ENCODE data around the gene SLC35E4. TPM values are rescaled to one million over a fixed set of nuclear protein-coding genes. Genes with fewer than 3 reads are reported as not detected.

The SLC35E4 gene
- total and polyA plus RNA-seq, 7 experiments from 2014 or later = 0.85 to 5.2 (median 2.3) TPM

DNA sequence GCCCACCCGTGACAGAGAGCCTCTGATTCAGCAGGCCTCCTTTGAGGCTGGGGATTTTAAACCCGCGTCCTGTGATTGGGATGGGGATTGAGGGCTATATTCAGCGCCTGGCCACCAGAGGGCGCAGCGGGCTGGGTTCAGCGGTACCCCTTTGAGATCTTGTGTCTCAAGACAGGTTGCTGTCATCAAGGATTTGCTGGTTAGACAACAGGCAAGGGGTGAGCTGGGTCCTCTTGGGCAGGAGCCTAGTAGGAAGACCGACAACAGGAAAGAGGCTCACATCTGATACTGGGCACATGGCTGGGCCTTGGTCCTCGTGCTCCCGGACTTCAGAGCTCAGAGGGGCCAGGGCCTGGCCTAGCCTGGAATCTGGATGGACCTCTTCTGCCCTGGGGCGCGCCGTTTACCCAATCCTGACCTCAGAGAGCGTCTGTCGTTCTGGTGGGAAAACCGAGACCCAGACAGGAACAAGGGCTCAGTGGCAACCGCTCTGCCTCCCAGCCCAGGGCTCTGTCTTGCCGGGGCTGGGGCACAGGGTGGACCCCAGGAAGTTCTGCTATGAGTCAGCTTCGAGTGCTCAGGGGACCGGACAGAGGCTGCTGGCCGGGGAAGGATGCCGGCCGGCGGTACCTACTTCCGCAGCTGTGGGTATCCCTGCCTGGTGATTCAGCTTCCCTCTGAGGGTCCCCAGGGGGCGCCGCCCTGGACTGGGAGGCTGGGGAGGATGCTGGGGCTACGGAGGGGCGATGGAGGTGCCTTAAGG, 929 bp upstream of the SLC35E4 start:
- Mint-ChIP-seq H3K36me3 (peaks cover 0 to 6% (median 4%) of the 10 kb centered on the region in 5 donors), H3K9me3 (peaks cover 0 to 4% (median 0%) of the 10 kb centered on the region in 11 donors), H3K4me3 (peak overlapping the region; percentile 77 to 92 (median 83)), H3K4me1 (peaks cover 13 to 25% (median 23%) of the 10 kb centered on the region in 7 donors), H3K27ac (peak overlapping the region; percentile 75 to 93 (median 85)), H3K27me3 (no peaks in the 10 kb centered on the region)
- Histone ChIP-seq H3K36me3 (ENCODE audit: control insufficient read depth in 2 of 3, insufficient read depth in 3 of 3, low read length in 3 of 3) (no peaks in the 10 kb centered on the region), H3K27ac (ENCODE audit: low read depth, low read length) (peak overlapping the region; percentile 70), H3K9me3 (ENCODE audit: control insufficient read depth in 2 of 3, low read length in 3 of 3) (no peaks in the 10 kb centered on the region), H3K4me3 (ENCODE audit: low read length) (peak overlapping the region; percentile 77), H3K4me1 (ENCODE audit: control insufficient read depth in 2 of 2, insufficient read depth in 2 of 2, low read length in 2 of 2) (peaks cover 18 to 27% of the 10 kb centered on the region in 2 donors), H3K27me3 (ENCODE audit: control insufficient read depth in 2 of 2, insufficient read depth in 2 of 2, low read length in 2 of 2) (no peaks in the 10 kb centered on the region)
- intact Hi-C loops (cut with micrococcal nuclease) = loop anchor here (1.0 to 5.0 kb wide), 15 partner anchors 14 to 597 kb away; partner anchors contain the start of genes DUSP18 (in 2 of the 2), OSBP2 (in 1 of the 2), SELENOM (in 1 of the 2) and TUG1 (in 1 of the 2)
- ChIA-PET POLR2A (interaction anchor here (0.6 to 2.9 kb wide), 17 partner anchors 14 to 988 kb away, joined by 3 to 14 read pairs (median 4); partner anchors contain the start of genes DUSP18, OSBP2, SMTN and TCN2), CTCF (interaction anchor here (0.6 to 4.3 kb wide), 18 partner anchors 16 to 597 kb away, joined by 3 to 56 read pairs (median 3); partner anchors contain the start of genes DUSP18, MORC2, PES1 and TUG1)
- DNase-seq (peak; percentile 79 to 91 (median 88)), ATAC-seq (peak; percentile 76)

DNA sequence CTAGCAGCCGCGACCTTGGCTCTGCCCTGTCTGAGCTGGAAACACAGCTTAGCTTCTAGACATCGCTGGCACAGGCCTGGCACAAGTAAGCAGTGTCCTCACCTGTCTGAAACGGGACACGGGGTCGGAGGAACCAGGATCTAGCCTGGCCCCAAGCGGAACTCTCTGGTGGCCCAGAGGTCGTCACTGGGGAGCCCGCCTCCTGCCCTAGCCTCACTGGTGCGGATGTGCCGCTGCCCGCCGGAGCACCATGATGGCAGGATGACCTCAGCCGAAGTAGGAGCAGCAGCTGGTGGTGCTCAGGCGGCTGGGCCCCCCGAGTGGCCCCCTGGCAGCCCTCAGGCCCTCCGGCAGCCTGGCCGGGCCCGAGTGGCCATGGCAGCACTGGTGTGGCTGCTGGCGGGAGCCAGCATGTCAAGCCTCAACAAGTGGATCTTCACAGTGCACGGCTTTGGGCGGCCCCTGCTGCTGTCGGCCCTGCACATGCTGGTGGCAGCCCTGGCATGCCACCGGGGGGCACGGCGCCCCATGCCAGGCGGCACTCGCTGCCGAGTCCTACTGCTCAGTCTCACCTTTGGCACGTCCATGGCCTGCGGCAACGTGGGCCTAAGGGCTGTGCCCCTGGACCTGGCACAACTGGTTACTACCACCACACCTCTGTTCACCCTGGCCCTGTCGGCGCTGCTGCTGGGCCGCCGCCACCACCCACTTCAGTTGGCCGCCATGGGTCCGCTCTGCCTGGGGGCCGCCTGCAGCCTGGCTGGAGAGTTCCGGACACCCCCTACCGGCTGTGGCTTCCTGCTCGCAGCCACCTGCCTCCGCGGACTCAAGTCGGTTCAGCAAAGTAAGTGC, 871 bp downstream of the SLC35E4 start:
- Mint-ChIP-seq H3K27me3 (no peaks in the 10 kb centered on the region), H3K4me1 (peaks cover 13 to 25% (median 24%) of the 10 kb centered on the region in 7 donors), H3K27ac (peak overlapping the region in 8 of 9 donors; percentile 54 to 90 (median 84)), H3K4me3 (peak overlapping the region; percentile 82 to 92 (median 87)), H3K9me3 (peaks cover 0 to 4% (median 0%) of the 10 kb centered on the region in 11 donors), H3K36me3 (peaks cover 0 to 8% (median 4%) of the 10 kb centered on the region in 5 donors)
- H3K36me3 ChIP-seq (ENCODE audit: control insufficient read depth in 2 of 3, insufficient read depth in 3 of 3, low read length in 3 of 3) = no peaks in the 10 kb centered on the region
- peak overlapping the region; percentile 62 for H3K4me3 ChIP-seq (ENCODE audit: low read length)
- no peaks in the 10 kb centered on the region for H3K27me3 ChIP-seq (ENCODE audit: control insufficient read depth in 2 of 2, insufficient read depth in 2 of 2, low read length in 2 of 2)
- ChIA-PET POLR2A (interaction anchor here (0.9 to 2.9 kb wide), 3 partner anchors 30 to 333 kb away, joined by 3 to 14 read pairs (median 4); partner anchors contain the start of gene TUG1), CTCF (interaction anchor here (0.5 to 4.3 kb wide), 5 partner anchors 14 to 283 kb away, joined by 3 to 56 read pairs (median 3); no protein-coding TSS in a partner anchor)
- H3K27ac ChIP-seq (ENCODE audit: low read depth, low read length) = peak overlapping the region; percentile 67
- ATAC-seq = no peak
- H3K4me1 ChIP-seq (ENCODE audit: control insufficient read depth in 2 of 2, insufficient read depth in 2 of 2, low read length in 2 of 2) = peaks cover 18 to 27% of the 10 kb centered on the region in 2 donors
- H3K9me3 ChIP-seq (ENCODE audit: control insufficient read depth in 2 of 3, low read length in 3 of 3) = no peaks in the 10 kb centered on the region
- intact Hi-C loops (cut with micrococcal nuclease) = no loop called here
- DNase-seq = peak in 7 of 9 donors; percentile 7 to 37 (median 19)

DNA sequence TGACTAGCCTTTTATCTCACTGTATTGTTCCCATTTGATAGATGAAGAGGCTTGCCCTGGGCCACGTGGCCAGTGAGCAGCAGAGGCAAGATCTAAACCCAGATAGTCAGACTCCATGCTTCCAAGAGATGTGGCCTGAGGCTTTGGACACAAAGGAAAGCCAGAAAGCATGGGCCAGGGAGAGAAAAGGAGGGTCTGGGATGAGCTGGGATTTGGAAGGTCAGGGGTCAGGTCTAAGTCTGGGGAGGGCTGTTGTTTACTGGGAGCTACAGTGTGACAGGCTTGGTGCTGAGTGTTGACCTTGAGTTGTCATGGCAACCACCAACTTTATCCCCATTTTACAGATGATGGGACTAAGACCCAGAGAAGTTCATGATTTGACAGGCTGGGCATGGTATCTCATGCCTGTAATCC, 2.1 kb downstream of the SLC35E4 start:
- Mint-ChIP-seq H3K36me3 (peaks cover 0 to 8% (median 4%) of the 10 kb centered on the region in 5 donors), H3K9me3 (peaks cover 0 to 4% (median 0%) of the 10 kb centered on the region in 11 donors), H3K27ac (peak overlapping the region in 2 of 9 donors; percentile 39 to 61), H3K4me3 (peak overlapping the region in 9 of 10 donors; percentile 37 to 82 (median 57)), H3K27me3 (no peaks in the 10 kb centered on the region), H3K4me1 (peaks cover 13 to 25% (median 24%) of the 10 kb centered on the region in 7 donors)
- ChIA-PET CTCF (interaction anchor here (0.7 kb wide), 2 partner anchors 10 to 132 kb away, joined by 3 to 6 read pairs; no protein-coding TSS in a partner anchor), POLR2A (interaction anchor here (1.4 kb wide), 1 partner anchor 30 kb away, joined by 5 read pairs; the partner anchor contains the start of gene DUSP18)
- intact Hi-C loops (cut with micrococcal nuclease) = no loop called here
- Histone ChIP-seq H3K36me3 (ENCODE audit: control insufficient read depth in 2 of 3, insufficient read depth in 3 of 3, low read length in 3 of 3) (no peaks in the 10 kb centered on the region), H3K4me1 (ENCODE audit: control insufficient read depth in 2 of 2, insufficient read depth in 2 of 2, low read length in 2 of 2) (peaks cover 18 to 27% of the 10 kb centered on the region in 2 donors), H3K27me3 (ENCODE audit: control insufficient read depth in 2 of 2, insufficient read depth in 2 of 2, low read length in 2 of 2) (no peaks in the 10 kb centered on the region), H3K4me3 (ENCODE audit: low read length) (no peak overlapping the region), H3K27ac (ENCODE audit: low read depth, low read length) (no peak overlapping the region), H3K9me3 (ENCODE audit: control insufficient read depth in 2 of 3, low read length in 3 of 3) (no peaks in the 10 kb centered on the region)
- DNase-seq (no peak), ATAC-seq (no peak)

DNA sequence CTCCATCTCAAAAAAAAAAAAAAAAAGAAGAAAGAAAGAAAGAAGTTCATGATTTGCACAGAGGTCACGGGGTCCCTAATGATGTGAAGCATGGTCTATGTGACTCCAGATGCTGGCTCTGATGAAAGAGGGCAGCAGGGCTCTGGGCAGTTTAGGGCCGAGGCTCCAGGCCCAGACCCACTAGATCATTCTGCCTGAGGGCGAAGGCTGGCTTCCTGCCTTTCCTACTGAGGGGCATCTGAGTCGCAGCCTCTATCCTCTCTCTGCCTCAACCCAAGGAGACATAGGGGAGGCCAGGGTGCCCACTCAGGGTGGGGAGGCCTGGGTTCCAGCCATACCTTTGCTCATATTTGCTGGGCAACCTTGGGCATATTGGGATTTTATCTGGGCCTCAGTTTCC, 4.8 kb downstream of the SLC35E4 start:
- ChIA-PET CTCF (no interaction called here), POLR2A (interaction anchor here (1.3 kb wide), 1 partner anchor 27 kb away, joined by 3 read pairs; the partner anchor contains the start of gene DUSP18)
- H3K4me3 ChIP-seq (ENCODE audit: low read length) = no peak overlapping the region
- Mint-ChIP-seq H3K36me3 (peaks cover 0 to 8% (median 4%) of the 10 kb centered on the region in 5 donors), H3K4me3 (no peak overlapping the region), H3K27me3 (no peaks in the 10 kb centered on the region), H3K4me1 (peaks cover 6 to 32% (median 16%) of the 10 kb centered on the region in 7 donors), H3K9me3 (peaks cover 0 to 4% (median 0%) of the 10 kb centered on the region in 11 donors), H3K27ac (no peak overlapping the region)
- ATAC-seq (no peak), DNase-seq (no peak)
- peaks cover 12 to 17% of the 10 kb centered on the region in 2 donors for H3K4me1 ChIP-seq (ENCODE audit: control insufficient read depth in 2 of 2, insufficient read depth in 2 of 2, low read length in 2 of 2)
- H3K27ac ChIP-seq (ENCODE audit: low read depth, low read length) = no peak overlapping the region
- intact Hi-C loops (cut with micrococcal nuclease) = no loop called here
- no peaks in the 10 kb centered on the region for H3K27me3 ChIP-seq (ENCODE audit: control insufficient read depth in 2 of 2, insufficient read depth in 2 of 2, low read length in 2 of 2)
- no peaks in the 10 kb centered on the region for H3K36me3 ChIP-seq (ENCODE audit: control insufficient read depth in 2 of 3, insufficient read depth in 3 of 3, low read length in 3 of 3)
- no peaks in the 10 kb centered on the region for H3K9me3 ChIP-seq (ENCODE audit: control insufficient read depth in 2 of 3, low read length in 3 of 3)

DNA sequence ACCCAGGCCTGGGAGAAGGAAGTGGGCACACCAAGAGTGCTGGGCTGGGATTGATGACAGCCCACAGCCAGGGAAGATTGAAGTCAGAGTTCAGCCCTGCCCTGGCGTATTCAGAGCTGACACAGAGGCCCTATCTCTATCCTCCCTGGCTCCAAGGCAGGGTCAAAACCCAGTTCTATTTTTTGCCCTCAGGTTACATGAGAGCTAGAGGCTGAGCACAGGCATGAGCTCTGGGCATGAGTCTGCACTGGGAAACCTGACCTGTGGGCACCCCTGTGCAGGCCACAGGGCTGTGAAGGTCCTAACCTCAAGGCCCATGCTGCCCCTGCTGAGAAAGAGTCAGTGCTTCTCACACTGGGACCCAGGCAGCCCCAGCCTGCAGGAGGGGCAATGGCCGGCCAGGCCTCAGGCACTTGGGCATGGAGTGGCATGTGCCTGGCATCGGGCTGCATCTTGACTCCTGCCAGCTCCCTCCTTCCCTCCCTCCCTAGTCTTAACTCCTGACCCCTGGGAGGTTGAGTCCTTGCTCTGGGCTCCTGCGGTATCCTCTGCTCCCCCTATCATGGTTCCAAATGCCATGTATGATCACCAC, 5.4 kb downstream of the SLC35E4 start:
- peaks cover 12 to 16% of the 10 kb centered on the region in 2 donors for H3K4me1 ChIP-seq (ENCODE audit: control insufficient read depth in 2 of 2, insufficient read depth in 2 of 2, low read length in 2 of 2)
- H3K27me3 ChIP-seq (ENCODE audit: control insufficient read depth in 2 of 2, insufficient read depth in 2 of 2, low read length in 2 of 2) = no peaks in the 10 kb centered on the region
- intact Hi-C loops (cut with micrococcal nuclease) = no loop called here
- H3K36me3 Mint-ChIP-seq = peaks cover 0 to 8% (median 4%) of the 10 kb centered on the region in 5 donors
- H3K4me1 Mint-ChIP-seq = peaks cover 6 to 31% (median 14%) of the 10 kb centered on the region in 7 donors
- no peaks in the 10 kb centered on the region for H3K27me3 Mint-ChIP-seq
- peaks cover 0 to 4% (median 0%) of the 10 kb centered on the region in 11 donors for H3K9me3 Mint-ChIP-seq
- H3K36me3 ChIP-seq (ENCODE audit: control insufficient read depth in 2 of 3, insufficient read depth in 3 of 3, low read length in 3 of 3) = no peaks in the 10 kb centered on the region
- H3K9me3 ChIP-seq (ENCODE audit: control insufficient read depth in 2 of 3, low read length in 3 of 3) = no peaks in the 10 kb centered on the region
- H3K27ac ChIP-seq (ENCODE audit: low read depth, low read length) = no peak overlapping the region
- H3K4me3 ChIP-seq (ENCODE audit: low read length) = no peak overlapping the region
- ATAC-seq = no peak
- no peak overlapping the region for H3K4me3 Mint-ChIP-seq
- CTCF ChIA-PET = no interaction called here
- no peak overlapping the region for H3K27ac Mint-ChIP-seq
- no peak for DNase-seq
- POLR2A ChIA-PET = interaction anchor here (1.3 kb wide), 1 partner anchor 26 kb away, joined by 3 read pairs; the partner anchor contains the start of gene DUSP18
